HCT116 (cell line): ENCODE results near the gene SP100. TPM values are rescaled to one million over a fixed set of nuclear protein-coding genes. Genes with fewer than 3 reads are reported as not detected.

Experiments
- ATAC-seq: fragments of 200-7000 bp; cut with Tn5 transposase; 2 replicates; pipeline ENCODE4 v1.9.1; 2020; ENCODE audit warnings: mild to moderate bottlenecking, moderate library complexity
- BruUV-seq: library from RNA; stranded (reverse); fragments of 400-500 nt; replicated peaks from 2 replicates; lab custom pipeline; 2021; lab: Mats Ljungman, UMichigan
- CTCF ChIA-PET: fragments of 300-600 bp; sonication (Branson Sonifier 250); formaldehyde crosslinking; loops from one replicate; lab custom pipeline; 2021; ENCODE audit warnings: antibody characterized with exemption; lab: Charles Lee
- POLR2A ChIA-PET: fragments of 300-600, 350-600 bp; sonication (Branson Sonifier 250); formaldehyde crosslinking; loops from one replicate; lab custom pipeline; 2021; ENCODE audit warnings: antibody characterized with exemption; lab: Charles Lee
- RAD21 ChIA-PET, 2 experiments: fragments of 300-600 bp; sonication (Branson Sonifier 250); formaldehyde crosslinking; loops; one replicate each; lab custom pipeline; 2023; ENCODE audit warnings: low total read pairs in 2 of 2; ENCODE audit not compliant: uncharacterized antibody in 2 of 2, unreplicated experiment in 2 of 2, low non-redundant PET in 1 of 2; lab: Charles Lee
- DNase-seq: peaks from one replicate; pipeline ENCODE4 v3.0.0-alpha.2; 2010; ENCODE audit warnings: low read depth, low spot score
- H2AFZ ChIP-seq: fragments of 200-600 bp; shearing (Covaris generic), sonication (generic); 2 replicates; pipeline ENCODE4 v1.6.1; 2017; ENCODE audit warnings: low read depth, mixed run types, mixed read lengths, antibody characterized with exemption, low read length; ENCODE audit not compliant: poor library complexity, severe bottlenecking
- H3K27ac ChIP-seq: 2 replicates; pipeline ENCODE4 v1.5.1; 2012; ENCODE audit warnings: low read depth, low read length
- H3K27me3 ChIP-seq: fragments of 200-600 bp; sonication (generic); 2 replicates; pipeline ENCODE4 v1.6.1; 2016; ENCODE audit warnings: mixed run types, low read length, mixed read lengths; ENCODE audit not compliant: insufficient read depth
- H3K36me3 ChIP-seq, 2 experiments: fragments of 200-500 bp in 1 of 2; fragments of 200-600 bp in 1 of 2; sonication (Bioruptor generic) in 1 of 2; sonication (generic) in 1 of 2; 2 replicates each; pipeline versions ENCODE4 v1.5.1 to v1.6.1; 2014 to 2016; ENCODE audit warnings: low read length in 2 of 2, inconsistent platforms in 1 of 2, mixed read lengths in 1 of 2, mixed run types in 1 of 2; ENCODE audit not compliant: insufficient read depth in 2 of 2, control insufficient read depth in 1 of 2
- H3K4me1 ChIP-seq, 2 experiments: fragments of 200-600 bp in 1 of 2; sonication (generic) in 1 of 2; 2 replicates each; pipeline versions ENCODE4 v1.5.1 to v1.6.1; 2012 to 2017; ENCODE audit warnings: low read length in 2 of 2, inconsistent platforms in 1 of 2, mild to moderate bottlenecking in 1 of 2, mixed read lengths in 1 of 2, mixed run types in 1 of 2, moderate library complexity in 1 of 2; ENCODE audit not compliant: insufficient read depth in 2 of 2, control insufficient read depth in 1 of 2
- H3K4me2 ChIP-seq: fragments of 200-600 bp; sonication (generic); 2 replicates; pipeline ENCODE4 v1.6.1; 2017; ENCODE audit warnings: mixed run types, low read length, mixed read lengths
- H3K4me3 ChIP-seq, 2 experiments: fragments of 200-600 bp in 1 of 2; sonication (generic) in 1 of 2; replicated peaks in 1 of 2; 2 replicates each; pipeline ENCODE4 v1.5.1; 2011 to 2016; ENCODE audit warnings: low read length in 2 of 2, control low read depth in 1 of 2, low read depth in 1 of 2, mild to moderate bottlenecking in 1 of 2, mixed read lengths in 1 of 2, mixed run types in 1 of 2
- H3K79me2 ChIP-seq: fragments of 200-600 bp; sonication (generic); 2 replicates; pipeline ENCODE4 v1.6.1; 2017; ENCODE audit warnings: mild to moderate bottlenecking, mixed run types, low read length, moderate library complexity, mixed read lengths; ENCODE audit not compliant: insufficient read depth
- H3K9ac ChIP-seq: fragments of 200-600 bp; sonication (generic); 2 replicates; pipeline ENCODE4 v1.6.1; 2016; ENCODE audit warnings: low read length, mixed read lengths
- H3K9me2 ChIP-seq: fragments of 200-600 bp; sonication (generic), shearing (Covaris generic); 2 replicates; pipeline ENCODE4 v1.6.1; 2017; ENCODE audit warnings: mixed run types, mild to moderate bottlenecking, moderate library complexity; ENCODE audit not compliant: insufficient read depth
- H3K9me3 ChIP-seq, 2 experiments: fragments of 200-500 bp in 1 of 2; fragments of 200-600 bp in 1 of 2; sonication (Bioruptor generic) in 1 of 2; sonication (generic) in 1 of 2; 2 replicates each; pipeline ENCODE4 v1.6.1; 2014 to 2017; ENCODE audit warnings: low read length in 2 of 2, mixed read lengths in 2 of 2, inconsistent platforms in 1 of 2, low read depth in 1 of 2, mild to moderate bottlenecking in 1 of 2, mixed run types in 1 of 2, moderate library complexity in 1 of 2; ENCODE audit not compliant: control insufficient read depth in 1 of 2, insufficient read depth in 1 of 2
- H4K20me1 ChIP-seq: fragments of 200-600 bp; sonication (generic), shearing (Covaris generic); 2 replicates; pipeline ENCODE4 v1.6.1; 2017; ENCODE audit warnings: mixed run types, mild to moderate bottlenecking, moderate library complexity; ENCODE audit not compliant: insufficient read depth
- CTCF ChIP-seq, 3 experiments: fragments of 200-600 bp in 1 of 3; sonication (generic) in 1 of 3; IDR thresholded peaks in 2 of 3; conservative IDR thresholded peaks in 1 of 3; 2 replicates each; pipeline ENCODE4 v1.5.1; 2012 to 2017; ENCODE audit warnings: low read depth in 2 of 3, low read length in 2 of 3, antibody characterized with exemption in 1 of 3, borderline replicate concordance in 1 of 3, control low read depth in 1 of 3, mild to moderate bottlenecking in 1 of 3, mixed read lengths in 1 of 3, mixed run types in 1 of 3, moderate library complexity in 1 of 3; ENCODE audit not compliant: insufficient read depth in 1 of 3
- ELF1 ChIP-seq: IDR thresholded peaks from 2 replicates; pipeline ENCODE4 v1.6.1; 2012; ENCODE audit warnings: low read depth, borderline replicate concordance
- EZH2 ChIP-seq: fragments of 200-600 bp; sonication (generic); IDR thresholded peaks from 2 replicates; pipeline ENCODE4 v1.6.1; 2017; ENCODE audit warnings: antibody characterized with exemption, mixed run types
- EZH2phosphoT487 ChIP-seq: fragments of 200-600 bp; IDR thresholded peaks from 2 replicates; pipeline ENCODE4 v1.6.1; 2018; ENCODE audit warnings: antibody characterized with exemption, borderline replicate concordance
- JUND ChIP-seq: IDR thresholded peaks from 2 replicates; pipeline ENCODE4 v1.6.1; 2012
- RAD21 ChIP-seq: IDR thresholded peaks from 2 replicates; pipeline ENCODE4 v1.6.1; 2012; ENCODE audit warnings: low read depth, mild to moderate bottlenecking
- ZBTB33 ChIP-seq: IDR thresholded peaks from 2 replicates; pipeline ENCODE4 v1.6.1; 2011; ENCODE audit warnings: mild to moderate bottlenecking, low read length, moderate library complexity; ENCODE audit not compliant: insufficient replicate concordance; ENCODE audit errors: extremely low read depth
- ZFX ChIP-seq: fragments of 450-650 bp; IDR thresholded peaks from 2 replicates; pipeline ENCODE4 v1.6.1; 2017
- intact Hi-C: fragments of 100-400 bp; cut with micrococcal nuclease; formaldehyde crosslinking; loops from 2 replicates; pipeline ENCODE4 v1.10.0; 2022
- total RNA-seq: library from RNA; stranded (reverse); gene quantifications from one replicate; pipeline ENCODE4 v1.2.1, GENCODE V29; 2021; ENCODE audit not compliant: unreplicated experiment
- TF ChIP-seq, protein P1 (sequence below): IDR thresholded peaks from 2 replicates; pipeline ENCODE4 v1.6.1; 2012

Gene SP100
- total RNA-seq, 1 experiment from 2014 or later = 48.1 TPM

- ATAC-seq (no peak), DNase-seq (no peak)
- no peaks in the 10 kb centered on the region for H3K9me3 ChIP-seq
- no peak overlapping the region for H3K4me2 ChIP-seq
- ChIA-PET CTCF (no interaction called here), POLR2A (no interaction called here), RAD21 (no interaction called here)
- no peak overlapping the region for H2AFZ ChIP-seq
- H3K9ac ChIP-seq = no peak overlapping the region
- H3K27me3 ChIP-seq = no peaks in the 10 kb centered on the region
- BruUV-seq = no TSS peak
- intact Hi-C loops = no loop called here
- H3K27ac ChIP-seq = no peak overlapping the region
- H3K4me3 ChIP-seq = no peak overlapping the region
- TF ChIP-seq EZH2 (no peak), RAD21 (no peak), CTCF (IDR thresholded peaks at IDR 0.05 in 2 of 3, conservative IDR thresholded peaks at IDR 0.05 in 1 of 3; ENCODE audit: borderline replicate concordance in 1 of 3, insufficient read depth in 1 of 3, low read depth in 2 of 3, low read length in 2 of 3) (no peak), ZFX (no peak), EZH2phosphoT487 (no peak)
- TF ChIP-seq, protein P1, sequence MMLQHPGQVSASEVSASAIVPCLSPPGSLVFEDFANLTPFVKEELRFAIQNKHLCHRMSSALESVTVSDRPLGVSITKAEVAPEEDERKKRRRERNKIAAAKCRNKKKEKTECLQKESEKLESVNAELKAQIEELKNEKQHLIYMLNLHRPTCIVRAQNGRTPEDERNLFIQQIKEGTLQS = no peak
- H4K20me1 ChIP-seq = no peaks in the 10 kb centered on the region
- H3K36me3 ChIP-seq = no peaks in the 10 kb centered on the region; a peak in 1 of 4 replicates
- no peaks in the 10 kb centered on the region for H3K9me2 ChIP-seq
- H3K4me1 ChIP-seq = peaks cover 0 to 3% of the 10 kb centered on the region in 2 experiments; a peak in 1 of 4 replicates
- no peaks in the 10 kb centered on the region for H3K79me2 ChIP-seq
Measured at GRCh38 chr2:230441227-230441897, 25.4 kb downstream of the SP100 start.

GRCh38 chr2:230443541-230443940, 27.5 kb downstream of the SP100 start:
- ChIA-PET RAD21 (no interaction called here), POLR2A (no interaction called here), CTCF (no interaction called here)
- ATAC-seq (no peak; the same call in 1 of the 2 replicates), DNase-seq (no peak)
- H3K36me3 ChIP-seq = no peaks in the 10 kb centered on the region; a peak in 1 of 4 replicates
- no peaks in the 10 kb centered on the region for H4K20me1 ChIP-seq
- H3K4me2 ChIP-seq = no peak overlapping the region
- H3K9ac ChIP-seq = no peak overlapping the region
- H3K79me2 ChIP-seq = no peaks in the 10 kb centered on the region
- H3K4me1 ChIP-seq = peaks cover 0 to 3% of the 10 kb centered on the region in 2 experiments; a peak in 1 of 4 replicates
- BruUV-seq = no TSS peak
- no peaks in the 10 kb centered on the region for H3K9me2 ChIP-seq
- TF ChIP-seq JUND (no peak), ZBTB33 (no peak), EZH2 (no peak), ELF1 (no peak)
- no peak overlapping the region for H2AFZ ChIP-seq
- intact Hi-C loops = no loop called here
- no peak overlapping the region for H3K27ac ChIP-seq
- no peaks in the 10 kb centered on the region for H3K27me3 ChIP-seq
- H3K9me3 ChIP-seq = no peaks in the 10 kb centered on the region
- H3K4me3 ChIP-seq = no peak overlapping the region
